RCC 7860 (cell line): ENCODE data around the gene IRX3.

Experiments
- DNase-seq: peaks from one replicate; pipeline ENCODE4 v3.0.0-alpha.2; 2015; ENCODE audit warnings: low spot score
- FAIRE-seq: peaks from 2 replicates; lab custom pipeline; 2012; peaks lifted over from hg19 to GRCh38; lab: Jason Lieb, UNC

Gene IRX3

GRCh38 chr16:54240271-54241129, 46.1 kb downstream of the IRX3 start:
- FAIRE-seq (no peak), DNase-seq (no peak)

GRCh38 chr16:54239456-54239855, 47.1 kb downstream of the IRX3 start:
- FAIRE-seq (no peak), DNase-seq (no peak)

DNA sequence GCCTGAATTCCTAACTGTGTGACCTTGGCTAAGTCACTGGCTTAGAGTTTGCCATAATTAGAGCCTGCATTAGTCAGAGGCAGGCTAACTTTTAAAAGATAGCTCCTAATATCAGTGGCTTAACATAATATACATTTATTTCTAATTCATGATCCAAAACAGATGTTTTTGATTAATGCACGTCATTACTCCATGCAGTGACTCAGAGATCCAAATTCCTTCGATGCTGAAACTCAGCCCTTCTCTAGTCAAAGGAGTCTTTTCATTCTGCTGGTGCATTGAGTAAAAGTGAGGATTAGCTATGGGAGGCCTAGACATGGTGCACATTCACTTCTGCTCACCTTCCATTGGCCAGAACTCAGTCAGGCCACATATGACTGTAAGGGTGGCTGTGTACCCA, 49.8 kb downstream of the IRX3 start:
- FAIRE-seq (no peak), DNase-seq (no peak)

GRCh38 chr16:54233615-54234014, 53.0 kb downstream of the IRX3 start:
- no peak for DNase-seq
- no peak for FAIRE-seq
